Gastrocnemius medialis (tissue), 4 donors: ENCODE measurements around the gene PGD.
"Not testable (repeated sequence)": the region's sequence is repeated elsewhere in the genome, so short reads cannot be mapped to it uniquely, and the experiment has no call there.

Source experiments
- CTCF ChIP-seq, 5 experiments: fragments of 450-650 bp in 3 of 5; fragments of 200-600 bp in 2 of 5; sonication (generic) in 2 of 5; IDR thresholded peaks in 4 of 5; conservative IDR thresholded peaks in 1 of 5; 1 replicate in 4 of 5; 2 replicates in 1 of 5; pipeline ENCODE4 v1.5.1; 2016 to 2019; ENCODE audit warnings: antibody characterized with exemption in 5 of 5, mild to moderate bottlenecking in 3 of 5, moderate library complexity in 3 of 5
- POLR2A ChIP-seq, 2 donors: fragments of 450-650 bp; IDR thresholded peaks; one replicate each; pipeline ENCODE4 v1.6.1; 2017; ENCODE audit warnings: antibody characterized with exemption in 2 of 2, mild to moderate bottlenecking in 2 of 2, moderate library complexity in 2 of 2

DNA sequence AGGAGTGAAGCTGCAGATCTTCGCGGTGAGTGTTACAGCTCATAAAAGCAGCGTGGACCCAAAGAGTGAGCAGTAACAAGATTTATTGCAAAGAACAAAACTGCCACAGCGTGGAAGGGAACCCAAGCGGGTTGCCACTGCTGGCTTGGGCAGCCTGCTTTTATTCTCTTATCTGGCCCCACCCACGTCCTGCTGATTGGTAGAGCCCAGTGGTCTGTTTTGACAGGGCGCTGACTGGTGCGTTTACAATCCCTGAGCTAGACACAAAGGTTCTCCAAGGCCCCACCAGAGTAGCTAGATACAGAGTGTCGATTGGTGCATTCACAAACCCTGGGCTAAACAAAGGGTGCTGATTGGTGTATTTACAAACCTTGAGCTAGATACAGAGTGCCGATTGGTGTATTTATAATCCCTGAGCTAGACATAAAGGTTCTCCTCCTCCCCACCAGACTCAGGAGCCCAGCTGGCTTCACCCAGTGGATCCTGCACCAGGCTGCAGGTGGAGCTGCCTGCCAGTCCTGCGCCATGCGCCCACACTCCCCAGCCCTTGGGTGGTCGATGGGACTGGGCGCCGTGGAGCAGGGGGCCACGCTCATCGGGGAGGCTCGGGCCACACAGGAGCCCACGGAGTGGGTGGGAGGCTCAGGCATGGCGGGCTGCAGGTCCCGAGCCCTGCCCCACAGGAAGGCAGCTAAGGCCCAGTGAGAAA, 27.1 kb downstream of the PGD start:
- not testable (repeated sequence) for TF ChIP-seq POLR2A (IDR thresholded peaks at IDR 0.05); CTCF (IDR thresholded peaks at IDR 0.05 in 4 of 5, conservative IDR thresholded peaks at IDR 0.05 in 1 of 5)
